HFF-Myc (cell line): ENCODE measurements around the gene HOXA2.

Experiments used
- DNase-seq: peaks from one replicate; pipeline ENCODE4 v3.0.0-alpha.2; 2011; ENCODE audit warnings: low read depth; ENCODE audit errors: extremely low read depth
- H3K4me3 ChIP-seq: replicated peaks from 2 replicates; pipeline ENCODE4 v1.5.1; 2011; ENCODE audit warnings: low read depth, mild to moderate bottlenecking, control low read depth, low read length
- TF ChIP-seq, protein P1 (sequence below): IDR thresholded peaks from 2 replicates; pipeline ENCODE4 v1.5.1; 2012; ENCODE audit warnings: mild to moderate bottlenecking, low read depth, low read length, control low read depth; ENCODE audit errors: missing control alignments

HOXA2 gene

DNA sequence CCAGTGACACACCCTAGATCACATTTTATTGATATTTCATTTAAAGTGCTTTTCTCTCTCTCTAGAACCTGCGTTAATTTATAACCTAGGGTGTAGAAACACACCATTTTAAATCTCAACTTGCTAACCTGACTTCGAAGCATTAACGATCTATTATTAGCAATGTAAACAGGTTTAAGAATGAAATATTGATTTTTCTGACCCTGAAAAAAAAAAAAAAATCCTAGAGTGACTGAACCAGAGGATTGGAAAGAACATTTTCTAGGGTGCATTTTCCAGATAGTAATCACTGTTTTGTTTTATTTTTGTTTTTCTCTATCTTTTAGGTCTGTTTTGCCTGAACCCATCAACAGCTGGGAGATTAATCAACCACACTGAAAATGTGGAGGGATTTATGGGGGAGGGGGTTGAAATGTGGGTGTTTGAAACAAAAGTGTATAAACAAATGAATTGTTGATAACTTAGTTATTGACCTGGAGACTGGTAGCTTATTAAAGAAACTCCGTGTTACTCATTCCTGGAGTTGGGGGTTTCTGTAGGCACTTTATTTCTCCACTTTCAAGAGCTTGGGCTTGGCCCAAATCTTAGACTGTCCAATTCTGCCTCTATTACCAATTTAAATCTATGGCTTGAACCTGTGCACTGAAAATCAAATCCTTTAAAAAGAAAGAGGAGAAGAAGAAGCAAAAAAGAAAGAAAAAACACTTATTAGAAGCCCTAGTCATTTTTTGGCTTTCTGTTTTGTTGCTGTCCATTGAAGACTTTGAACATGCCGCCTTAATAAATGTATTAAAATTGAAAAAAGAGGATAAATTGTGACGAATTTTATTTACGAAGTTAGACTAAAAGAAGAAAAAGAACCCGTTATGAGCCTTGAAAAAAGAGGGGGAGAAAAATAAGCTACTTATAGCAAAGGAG lies 2.8 kb downstream of the HOXA2 start:
- TF ChIP-seq, protein P1, sequence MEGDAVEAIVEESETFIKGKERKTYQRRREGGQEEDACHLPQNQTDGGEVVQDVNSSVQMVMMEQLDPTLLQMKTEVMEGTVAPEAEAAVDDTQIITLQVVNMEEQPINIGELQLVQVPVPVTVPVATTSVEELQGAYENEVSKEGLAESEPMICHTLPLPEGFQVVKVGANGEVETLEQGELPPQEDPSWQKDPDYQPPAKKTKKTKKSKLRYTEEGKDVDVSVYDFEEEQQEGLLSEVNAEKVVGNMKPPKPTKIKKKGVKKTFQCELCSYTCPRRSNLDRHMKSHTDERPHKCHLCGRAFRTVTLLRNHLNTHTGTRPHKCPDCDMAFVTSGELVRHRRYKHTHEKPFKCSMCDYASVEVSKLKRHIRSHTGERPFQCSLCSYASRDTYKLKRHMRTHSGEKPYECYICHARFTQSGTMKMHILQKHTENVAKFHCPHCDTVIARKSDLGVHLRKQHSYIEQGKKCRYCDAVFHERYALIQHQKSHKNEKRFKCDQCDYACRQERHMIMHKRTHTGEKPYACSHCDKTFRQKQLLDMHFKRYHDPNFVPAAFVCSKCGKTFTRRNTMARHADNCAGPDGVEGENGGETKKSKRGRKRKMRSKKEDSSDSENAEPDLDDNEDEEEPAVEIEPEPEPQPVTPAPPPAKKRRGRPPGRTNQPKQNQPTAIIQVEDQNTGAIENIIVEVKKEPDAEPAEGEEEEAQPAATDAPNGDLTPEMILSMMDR: no peak
- DNase-seq: no peak
- no peak overlapping the region for H3K4me3 ChIP-seq

DNA sequence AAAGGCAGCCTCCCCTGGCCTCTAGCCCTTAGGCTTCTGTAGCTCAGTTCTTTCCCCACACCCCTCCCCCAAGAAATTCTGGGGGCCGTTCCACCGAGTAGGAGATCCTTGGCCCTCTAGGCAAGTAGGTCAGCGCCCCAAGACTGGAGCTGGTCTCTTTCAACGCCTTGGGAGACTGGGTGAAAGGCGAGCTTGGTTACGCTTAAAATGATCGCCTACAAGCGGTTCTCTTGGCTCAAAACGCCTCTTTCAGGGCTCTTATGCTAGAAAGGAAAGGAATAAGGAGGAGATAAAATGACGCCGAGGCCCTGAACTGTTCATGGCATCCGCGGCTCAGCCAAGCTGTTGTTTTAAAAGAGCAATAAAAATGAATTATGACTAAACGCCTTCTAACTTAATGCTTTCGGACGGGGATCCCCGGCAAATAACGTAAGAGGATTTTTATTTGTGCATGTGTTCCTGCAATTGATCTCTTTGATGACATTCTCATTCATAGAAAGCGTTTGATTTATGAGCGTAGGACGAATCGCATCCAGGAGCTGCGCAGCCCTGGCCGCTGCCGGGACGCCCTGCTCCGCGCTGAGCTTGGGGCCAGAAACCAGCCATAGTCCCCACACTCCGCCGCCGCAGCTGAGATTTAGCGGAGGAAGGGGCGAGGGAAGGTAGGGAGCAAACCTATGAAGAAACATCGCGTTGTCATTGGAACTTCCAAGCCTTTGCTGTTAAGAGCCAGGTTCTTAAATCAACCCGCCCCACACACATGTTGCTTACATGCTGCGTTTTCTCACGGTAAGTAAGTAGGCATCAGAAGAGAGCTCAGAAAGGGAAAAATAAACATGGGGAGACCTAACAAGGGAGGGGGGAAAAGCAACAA lies 3.7 kb downstream of the HOXA2 start:
- TF ChIP-seq, protein P1: no peak
- no peak overlapping the region for H3K4me3 ChIP-seq
- no peak for DNase-seq

DNA sequence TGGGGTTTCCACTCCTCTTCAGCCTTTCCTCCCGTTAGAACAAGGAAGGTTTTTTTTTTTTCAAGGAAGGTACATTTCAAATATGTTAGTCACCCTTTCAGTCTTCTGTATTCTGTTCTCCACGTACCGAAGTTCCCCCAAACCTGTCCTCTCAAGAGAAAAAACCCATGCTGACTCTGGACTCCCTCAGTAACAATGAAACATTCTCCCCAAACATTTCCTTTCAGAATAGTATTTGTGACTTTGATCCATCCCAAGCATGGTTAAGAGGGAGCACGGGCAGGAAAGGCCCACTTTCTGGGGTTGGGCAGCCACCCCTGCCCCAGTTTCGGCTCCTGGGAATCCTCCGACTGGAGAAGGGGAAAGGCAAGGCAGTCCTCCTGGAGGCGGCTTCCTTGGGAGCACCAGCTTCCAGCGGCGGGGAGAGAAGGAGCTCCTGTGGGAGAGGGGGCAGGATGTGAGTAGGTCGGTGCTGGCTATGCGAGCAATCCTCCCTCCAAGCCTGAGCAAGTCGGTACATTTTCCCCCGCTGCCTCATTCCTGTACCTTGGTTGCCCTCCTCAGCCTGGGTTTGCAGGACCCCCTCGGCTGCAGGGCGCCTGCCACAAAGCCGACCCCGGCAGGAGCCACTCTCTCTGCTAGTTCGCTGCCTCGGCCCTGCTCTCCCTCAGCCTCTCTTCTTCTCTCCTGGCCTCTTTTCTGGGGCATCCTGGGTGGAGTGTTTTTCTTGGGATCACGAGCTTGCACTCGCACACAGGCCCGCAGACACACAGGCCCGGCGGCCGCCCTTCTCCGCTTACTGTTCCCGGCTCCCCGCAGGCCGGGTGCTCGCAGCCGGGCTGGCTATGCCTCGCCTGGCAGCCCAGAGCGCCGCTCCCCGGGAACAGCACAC lies 4.6 kb downstream of the HOXA2 start:
- no peak overlapping the region for H3K4me3 ChIP-seq
- no peak for DNase-seq

DNA sequence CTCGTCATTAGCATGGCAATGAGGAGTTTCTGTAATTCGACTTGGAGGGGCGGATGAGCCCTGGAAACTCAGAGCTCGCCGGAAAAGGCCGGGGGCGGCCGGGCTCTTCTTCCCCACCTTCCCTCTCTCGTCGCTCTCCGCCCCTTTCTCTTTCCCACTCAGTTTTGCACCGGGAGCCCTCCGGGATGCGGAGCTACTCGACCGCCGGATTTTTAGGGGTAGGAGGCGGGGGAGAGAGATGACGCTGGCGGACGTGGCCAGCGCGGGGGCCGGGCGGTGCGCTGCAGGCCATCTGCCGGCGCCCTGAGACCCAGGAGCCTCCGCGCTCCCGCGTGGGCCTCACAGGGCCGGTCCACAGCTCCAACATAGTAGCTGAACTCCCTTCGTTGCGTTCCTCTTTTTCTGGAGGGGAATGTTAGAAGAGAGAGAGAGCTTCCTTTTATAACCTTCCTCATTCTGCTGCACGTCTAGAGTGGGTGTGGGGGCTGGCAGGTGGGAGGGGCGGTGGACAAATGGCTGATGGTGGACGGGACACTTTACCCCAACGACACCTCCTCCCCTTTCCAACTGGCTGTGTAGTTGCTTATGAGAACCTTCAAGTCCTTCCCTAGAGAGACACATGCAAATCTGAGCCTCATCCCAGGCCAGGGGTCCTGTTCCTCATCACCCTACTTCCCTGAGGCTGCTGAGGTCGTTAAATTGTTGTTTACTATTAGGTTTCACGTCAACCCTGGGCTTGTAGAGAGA lies 5.5 kb downstream of the HOXA2 start:
- peak overlapping the region; percentile 48 for H3K4me3 ChIP-seq
- TF ChIP-seq, protein P1: no peak
- no peak for DNase-seq

More for the DNA sequence above, 4.6 kb downstream of the HOXA2 start:
- TF ChIP-seq, protein P1: no peak

DNA sequence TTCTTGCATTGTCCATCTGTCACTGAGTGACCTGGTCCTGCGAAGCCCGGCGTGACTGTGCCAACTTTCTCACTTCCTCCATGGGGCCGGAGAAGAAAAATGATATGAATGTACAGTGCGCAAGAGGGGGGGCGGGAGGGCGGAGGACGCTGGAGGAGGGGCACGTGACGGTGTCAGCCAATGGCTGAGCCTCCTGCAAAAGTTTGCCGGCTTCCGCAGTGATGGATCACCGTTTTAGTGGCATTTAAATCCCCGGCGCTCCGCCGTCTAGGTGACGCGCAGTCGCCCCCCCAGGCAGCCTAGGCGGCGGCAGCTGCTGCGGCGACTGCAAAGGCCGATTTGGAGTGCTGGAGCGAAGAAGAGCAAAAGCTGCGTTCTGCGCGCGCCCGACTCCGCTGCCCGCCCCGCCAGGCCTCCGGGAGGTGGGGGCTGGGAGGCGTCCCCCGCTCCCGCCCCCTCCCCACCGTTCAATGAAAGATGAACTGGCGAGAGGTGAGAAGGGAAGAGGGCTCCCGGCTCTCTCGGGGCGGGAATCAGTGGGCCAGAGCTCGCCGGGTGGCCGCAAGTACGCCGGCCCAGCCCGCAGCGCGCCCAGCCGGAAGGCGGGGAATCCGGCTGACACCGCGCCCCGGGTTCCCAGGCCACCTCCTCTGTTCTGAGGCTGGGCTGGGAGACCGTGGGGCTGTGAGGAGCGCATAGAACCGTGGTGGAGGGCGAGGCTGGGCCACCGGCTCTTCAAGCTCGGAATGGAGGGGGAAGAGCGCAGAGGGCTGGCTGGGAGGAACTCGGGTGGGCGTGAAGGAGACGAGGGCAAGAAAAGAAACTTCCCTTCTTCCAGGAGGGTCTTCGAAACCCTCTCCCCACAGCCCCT lies 6.4 kb downstream of the HOXA2 start, which contains the start of gene HOXA1:
TSS of gene HOXA1 (minus strand) at position 104 of the 871 bp plus-strand sequence. CDS start at position 16, 88 bp downstream.
- peak; percentile 24 for DNase-seq
- TF ChIP-seq, protein P1: no peak
- peak within 1 kb of the TSS; percentile 48 for H3K4me3 ChIP-seq
